Activated naive CD8-positive, alpha-beta T cell treated with anti-CD3 and anti-CD28 coated beads for 36 hours (primary cell): ENCODE results near the gene TOB2. TPM values are rescaled to one million over a fixed set of nuclear protein-coding genes. Genes with fewer than 3 reads are reported as not detected.

Experiments used
- DNase-seq: peaks from one replicate; pipeline ENCODE4 v3.0.0; 2021
- H3K27ac Mint-ChIP-seq: one replicate; pipeline ENCODE4 v1.8.0; 2022; ENCODE audit warnings: mild to moderate bottlenecking, moderate library complexity, mixed read lengths
- H3K27me3 Mint-ChIP-seq: one replicate; pipeline ENCODE4 v1.8.0; 2022; ENCODE audit warnings: mild to moderate bottlenecking, mixed read lengths
- H3K36me3 Mint-ChIP-seq: one replicate; pipeline ENCODE4 v1.8.0; 2021; ENCODE audit warnings: mild to moderate bottlenecking, mixed read lengths
- H3K4me1 Mint-ChIP-seq: one replicate; pipeline ENCODE4 v1.8.0; 2021; ENCODE audit warnings: mixed read lengths
- H3K4me3 Mint-ChIP-seq: one replicate; pipeline ENCODE4 v1.8.0; 2022; ENCODE audit warnings: mild to moderate bottlenecking, moderate library complexity, mixed read lengths
- H3K9me3 Mint-ChIP-seq: one replicate; pipeline ENCODE4 v1.8.0; 2022; ENCODE audit warnings: mixed read lengths
- total RNA-seq, 2 experiments: library from RNA; stranded (reverse); gene quantifications; one replicate each; pipeline ENCODE4 v1.2.3, GENCODE V29; 2021

The TOB2 gene
- 10 to 100 TPM; 33.9 to 34.8 TPM for total RNA-seq

GRCh38 chr22:41446639-41447434, at the start of gene TOB2:
Gene TOB2, minus strand, starts transcription at chr22:41446801. Its CDS starts 9,456 bp downstream, at chr22:41437345.
- peak; percentile 97 for DNase-seq
- Mint-ChIP-seq H3K9me3 (no peaks in the 10 kb centered on the region), H3K27me3 (peaks cover 3% of the 10 kb centered on the region), H3K27ac (peak within 1 kb of the TSS; percentile 97), H3K4me1 (peaks cover 17% of the 10 kb centered on the region), H3K4me3 (peak within 1 kb of the TSS; percentile 97), H3K36me3 (peaks cover 15% of the 10 kb centered on the region)

GRCh38 chr22:41491374-41492100, 44.9 kb upstream of the TOB2 start:
- Mint-ChIP-seq H3K4me3 (no peak overlapping the region), H3K27ac (no peak overlapping the region), H3K4me1 (peaks cover 21% of the 10 kb centered on the region), H3K27me3 (no peaks in the 10 kb centered on the region), H3K36me3 (no peaks in the 10 kb centered on the region), H3K9me3 (no peaks in the 10 kb centered on the region)
- no peak for DNase-seq

- Mint-ChIP-seq H3K4me1 (peaks cover 25% of the 10 kb centered on the region), H3K27ac (no peak overlapping the region), H3K27me3 (no peaks in the 10 kb centered on the region)
Measured at GRCh38 chr22:41488596-41489385, 42.2 kb upstream of the TOB2 start.

GRCh38 chr22:41488076-41488475, 41.5 kb upstream of the TOB2 start:
- H3K4me3 Mint-ChIP-seq, result no peak overlapping the region
- no peak for DNase-seq
- no peak overlapping the region for H3K27ac Mint-ChIP-seq
- peaks cover 2% of the 10 kb centered on the region for H3K36me3 Mint-ChIP-seq
- H3K27me3 Mint-ChIP-seq, result no peaks in the 10 kb centered on the region
- peaks cover 24% of the 10 kb centered on the region for H3K4me1 Mint-ChIP-seq
- no peaks in the 10 kb centered on the region for H3K9me3 Mint-ChIP-seq

More at GRCh38 chr22:41488596-41489385, 42.2 kb upstream of the TOB2 start:
- no peaks in the 10 kb centered on the region for H3K9me3 Mint-ChIP-seq
- H3K4me3 Mint-ChIP-seq, result no peak overlapping the region
- no peak for DNase-seq
- H3K36me3 Mint-ChIP-seq, result peaks cover under 1% of the 10 kb centered on the region

GRCh38 chr22:41487037-41487935, 40.7 kb upstream of the TOB2 start:
- Mint-ChIP-seq H3K9me3 (no peaks in the 10 kb centered on the region), H3K4me3 (no peak overlapping the region), H3K27ac (no peak overlapping the region), H3K27me3 (no peaks in the 10 kb centered on the region), H3K36me3 (peaks cover 2% of the 10 kb centered on the region), H3K4me1 (peaks cover 27% of the 10 kb centered on the region)
- DNase-seq, result no peak

- Mint-ChIP-seq H3K4me3 (no peak overlapping the region), H3K4me1 (peaks cover 32% of the 10 kb centered on the region), H3K9me3 (no peaks in the 10 kb centered on the region), H3K27me3 (no peaks in the 10 kb centered on the region), H3K27ac (no peak overlapping the region), H3K36me3 (peaks cover 2% of the 10 kb centered on the region)
- no peak for DNase-seq
Measured at GRCh38 chr22:41485033-41485432, 38.4 kb upstream of the TOB2 start.

- H3K4me1 Mint-ChIP-seq, result peaks cover 34% of the 10 kb centered on the region
Measured at GRCh38 chr22:41482319-41482935, 35.8 kb upstream of the TOB2 start.

GRCh38 chr22:41481925-41482318, 35.3 kb upstream of the TOB2 start:
- DNase-seq, result no peak
- H3K4me3 Mint-ChIP-seq, result no peak overlapping the region
- peak overlapping the region; percentile 7 for H3K27ac Mint-ChIP-seq
- H3K36me3 Mint-ChIP-seq, result peaks cover 2% of the 10 kb centered on the region
- H3K27me3 Mint-ChIP-seq, result no peaks in the 10 kb centered on the region
- H3K9me3 Mint-ChIP-seq, result no peaks in the 10 kb centered on the region
- H3K4me1 Mint-ChIP-seq, result peaks cover 31% of the 10 kb centered on the region

More at GRCh38 chr22:41482319-41482935, 35.8 kb upstream of the TOB2 start:
- Mint-ChIP-seq H3K4me3 (no peak overlapping the region), H3K36me3 (peaks cover 2% of the 10 kb centered on the region), H3K9me3 (no peaks in the 10 kb centered on the region), H3K27me3 (no peaks in the 10 kb centered on the region), H3K27ac (no peak overlapping the region)
- no peak for DNase-seq

- Mint-ChIP-seq H3K9me3 (no peaks in the 10 kb centered on the region), H3K4me1 (peaks cover 31% of the 10 kb centered on the region), H3K27ac (no peak overlapping the region), H3K36me3 (peaks cover 2% of the 10 kb centered on the region), H3K4me3 (no peak overlapping the region), H3K27me3 (no peaks in the 10 kb centered on the region)
- DNase-seq, result no peak
Measured at GRCh38 chr22:41481131-41481830, 34.7 kb upstream of the TOB2 start.

GRCh38 chr22:41480397-41480735, 33.8 kb upstream of the TOB2 start:
- Mint-ChIP-seq H3K36me3 (peaks cover 2% of the 10 kb centered on the region), H3K9me3 (no peaks in the 10 kb centered on the region), H3K4me1 (peaks cover 26% of the 10 kb centered on the region), H3K27ac (no peak overlapping the region), H3K27me3 (no peaks in the 10 kb centered on the region), H3K4me3 (no peak overlapping the region)
- no peak for DNase-seq

GRCh38 chr22:41479671-41480396, 33.2 kb upstream of the TOB2 start:
- Mint-ChIP-seq H3K36me3 (peaks cover 2% of the 10 kb centered on the region), H3K4me1 (peaks cover 26% of the 10 kb centered on the region), H3K27me3 (no peaks in the 10 kb centered on the region), H3K4me3 (no peak overlapping the region), H3K27ac (no peak overlapping the region), H3K9me3 (no peaks in the 10 kb centered on the region)
- DNase-seq, result no peak

GRCh38 chr22:41478891-41479521, 32.4 kb upstream of the TOB2 start:
- H3K9me3 Mint-ChIP-seq, result no peaks in the 10 kb centered on the region
- peaks cover 28% of the 10 kb centered on the region for H3K4me1 Mint-ChIP-seq
- DNase-seq, result no peak
- no peaks in the 10 kb centered on the region for H3K27me3 Mint-ChIP-seq
- H3K27ac Mint-ChIP-seq, result peak overlapping the region; percentile 31
- H3K4me3 Mint-ChIP-seq, result no peak overlapping the region
- H3K36me3 Mint-ChIP-seq, result peaks cover 2% of the 10 kb centered on the region

- H3K9me3 Mint-ChIP-seq, result no peaks in the 10 kb centered on the region
- no peak for DNase-seq
- no peaks in the 10 kb centered on the region for H3K36me3 Mint-ChIP-seq
- no peak overlapping the region for H3K4me3 Mint-ChIP-seq
- H3K27me3 Mint-ChIP-seq, result no peaks in the 10 kb centered on the region
- H3K4me1 Mint-ChIP-seq, result peaks cover 31% of the 10 kb centered on the region
- H3K27ac Mint-ChIP-seq, result peak overlapping the region; percentile 31
Measured at GRCh38 chr22:41478473-41478872, 31.9 kb upstream of the TOB2 start.
